Epidermal melanocyte (primary cell): Measurements from ENCODE around the gene HPGD.

Experiments
- DNase-seq: peaks from one replicate; pipeline ENCODE4 v3.0.0; 2011; ENCODE audit warnings: low spot score; ENCODE audit not compliant: insufficient read length

HPGD gene

GRCh38 chr4:174475528-174475927, 46.8 kb downstream of the HPGD start:
- no peak for DNase-seq

- DNase-seq: no peak
These were observed 47.7 kb downstream of the HPGD start for GRCh38 chr4:174474457-174475075.

- no peak for DNase-seq
These were observed 55.2 kb downstream of the HPGD start for GRCh38 chr4:174467107-174467506.

GRCh38 chr4:174464949-174465348, 57.3 kb downstream of the HPGD start:
- DNase-seq: no peak

- DNase-seq: no peak
These were observed 60.7 kb downstream of the HPGD start for GRCh38 chr4:174461466-174462106.

GRCh38 chr4:174460684-174461083, 61.6 kb downstream of the HPGD start:
- DNase-seq: no peak

GRCh38 chr4:174457468-174457867, 64.8 kb downstream of the HPGD start:
- no peak for DNase-seq

GRCh38 chr4:174454815-174455473, 67.3 kb downstream of the HPGD start:
- DNase-seq: no peak

- DNase-seq: no peak
These were observed 70.5 kb downstream of the HPGD start for GRCh38 chr4:174451718-174452296.

GRCh38 chr4:174450786-174451125, 71.5 kb downstream of the HPGD start:
- no peak for DNase-seq

- no peak for DNase-seq
These were observed 72.1 kb downstream of the HPGD start for GRCh38 chr4:174449944-174450785.

GRCh38 chr4:174449152-174449551, 73.1 kb downstream of the HPGD start:
- no peak for DNase-seq

- DNase-seq: no peak
These were observed 77.9 kb downstream of the HPGD start for GRCh38 chr4:174444390-174444789.
